ENCODE measurements around the gene ADH1B. TPM values are rescaled to one million over a fixed set of nuclear protein-coding genes. Genes with fewer than 3 reads are reported as not detected.
"Not testable (repeated sequence)": the region's sequence is repeated elsewhere in the genome, so short reads cannot be mapped to it uniquely, and the experiment has no call there.

Gene ADH1B
- total RNA-seq (2014; rRNA removed) (not detected in 2 replicates), Bru-seq, nascent RNA (not detected), BruChase-seq, experiment 1, labeled RNA remaining after a 6-hour chase (not detected), BruChase-seq, experiment 2, labeled RNA remaining after a 2-hour chase (not detected)
- long read RNA-seq = 0 reads

GRCh38 chr4:99321241-99322191, at the start of gene ADH1B:
Gene ADH1B (minus strand): TSS chr4:99321401. CDS start chr4:99321331, 70 bp downstream.
- ChIA-PET POLR2A (ENCODE audit: unreplicated experiment) (no interaction called here), CTCF (no interaction called here)
- H3K4me2 ChIP-seq (ENCODE audit: low read length) = no peak within 1 kb of the TSS

DNA sequence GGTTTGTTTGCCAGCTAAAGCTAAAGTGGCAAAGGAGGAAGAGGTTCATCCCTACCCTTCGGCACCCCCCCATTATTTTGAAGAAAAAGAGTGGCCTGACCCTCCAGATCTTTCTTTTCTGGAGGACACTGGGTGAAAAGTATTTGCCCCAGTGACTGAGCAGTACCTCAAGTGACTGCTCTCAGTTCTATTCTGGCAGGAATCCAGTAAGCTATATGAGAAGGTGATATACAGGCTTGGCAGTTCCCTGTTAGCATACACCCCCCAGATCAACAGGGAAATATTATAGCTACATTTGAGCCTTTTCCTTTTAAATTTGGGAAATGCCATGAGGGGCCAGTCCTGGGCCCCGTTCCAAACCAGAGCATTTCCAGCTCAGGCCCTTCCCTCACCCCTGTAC, 46.6 kb upstream of the ADH1B start:
- H3K27me3 ChIP-seq (ENCODE audit: low read length); H4K20me1 ChIP-seq (ENCODE audit: low read length); H3K4me2 ChIP-seq (ENCODE audit: low read length); H3K4me3 ChIP-seq (ENCODE audit: low read length); intact Hi-C loops (cut with micrococcal nuclease); H2AFZ ChIP-seq (ENCODE audit: low read length); H3K9ac ChIP-seq (ENCODE audit: low read length); H3K9me2 ChIP-seq (replicated peaks; ENCODE audit: low read length); BruUV-seq (replicated peaks); H3K27ac ChIP-seq (ENCODE audit: low read length); H3K36me3 ChIP-seq (ENCODE audit: low read depth, low read length); H3K79me2 ChIP-seq (ENCODE audit: low read length); H3F3A ChIP-seq (ENCODE audit: low read length, unreplicated experiment); H3K4me1 ChIP-seq (ENCODE audit: insufficient read depth, low read length); CTCF ChIA-PET; ATAC-seq; DNase-seq; POLR2A ChIA-PET (ENCODE audit: unreplicated experiment); H3K9me3 ChIP-seq (ENCODE audit: low read length): not testable (repeated sequence)

More at GRCh38 chr4:99321241-99322191, at the start of gene ADH1B:
- BruUV-seq (replicated peaks) = no TSS peak
- H3K79me2 ChIP-seq (ENCODE audit: low read length) = no peaks in the 10 kb centered on the region
- no peaks in the 10 kb centered on the region for H3F3A ChIP-seq (ENCODE audit: low read length, unreplicated experiment)
- H3K9me3 ChIP-seq (ENCODE audit: low read length) = no peaks in the 10 kb centered on the region
- ATAC-seq (no peak), DNase-seq (no peak)
- H3K4me1 ChIP-seq (ENCODE audit: insufficient read depth, low read length) = no peaks in the 10 kb centered on the region
- H3K9me2 ChIP-seq (replicated peaks; ENCODE audit: low read length) = no peaks in the 10 kb centered on the region
- H3K4me3 ChIP-seq (ENCODE audit: low read length) = no peak within 1 kb of the TSS
- H3K27me3 ChIP-seq (ENCODE audit: low read length) = no peaks in the 10 kb centered on the region
- no peak within 1 kb of the TSS for H3K9ac ChIP-seq (ENCODE audit: low read length)
- no peak within 1 kb of the TSS for H2AFZ ChIP-seq (ENCODE audit: low read length)
- no peaks in the 10 kb centered on the region for H4K20me1 ChIP-seq (ENCODE audit: low read length)
- intact Hi-C loops (cut with micrococcal nuclease) = no loop called here
- no peak for TF ChIP-seq EZH2 (IDR thresholded peaks at IDR 0.05; ENCODE audit: low read length, unreplicated experiment)
- TF ChIP-seq, protein P1, sequence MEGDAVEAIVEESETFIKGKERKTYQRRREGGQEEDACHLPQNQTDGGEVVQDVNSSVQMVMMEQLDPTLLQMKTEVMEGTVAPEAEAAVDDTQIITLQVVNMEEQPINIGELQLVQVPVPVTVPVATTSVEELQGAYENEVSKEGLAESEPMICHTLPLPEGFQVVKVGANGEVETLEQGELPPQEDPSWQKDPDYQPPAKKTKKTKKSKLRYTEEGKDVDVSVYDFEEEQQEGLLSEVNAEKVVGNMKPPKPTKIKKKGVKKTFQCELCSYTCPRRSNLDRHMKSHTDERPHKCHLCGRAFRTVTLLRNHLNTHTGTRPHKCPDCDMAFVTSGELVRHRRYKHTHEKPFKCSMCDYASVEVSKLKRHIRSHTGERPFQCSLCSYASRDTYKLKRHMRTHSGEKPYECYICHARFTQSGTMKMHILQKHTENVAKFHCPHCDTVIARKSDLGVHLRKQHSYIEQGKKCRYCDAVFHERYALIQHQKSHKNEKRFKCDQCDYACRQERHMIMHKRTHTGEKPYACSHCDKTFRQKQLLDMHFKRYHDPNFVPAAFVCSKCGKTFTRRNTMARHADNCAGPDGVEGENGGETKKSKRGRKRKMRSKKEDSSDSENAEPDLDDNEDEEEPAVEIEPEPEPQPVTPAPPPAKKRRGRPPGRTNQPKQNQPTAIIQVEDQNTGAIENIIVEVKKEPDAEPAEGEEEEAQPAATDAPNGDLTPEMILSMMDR (conservative IDR thresholded peaks at IDR 0.05; ENCODE audit: low read depth, low read length) = no peak
- no peaks in the 10 kb centered on the region for H3K36me3 ChIP-seq (ENCODE audit: low read depth, low read length)
- H3K27ac ChIP-seq (ENCODE audit: low read length) = no peak within 1 kb of the TSS

GRCh38 chr4:99366491-99366890, 45.3 kb upstream of the ADH1B start:
- Histone ChIP-seq H3K27me3 (ENCODE audit: low read length) (no peaks in the 10 kb centered on the region), H3K9ac (ENCODE audit: low read length) (no peak overlapping the region), H3F3A (ENCODE audit: low read length, unreplicated experiment) (no peaks in the 10 kb centered on the region), H3K36me3 (ENCODE audit: low read depth, low read length) (no peaks in the 10 kb centered on the region), H3K4me3 (ENCODE audit: low read length) (no peak overlapping the region), H4K20me1 (ENCODE audit: low read length) (no peaks in the 10 kb centered on the region), H2AFZ (ENCODE audit: low read length) (no peak overlapping the region), H3K9me3 (ENCODE audit: low read length) (no peaks in the 10 kb centered on the region), H3K79me2 (ENCODE audit: low read length) (no peaks in the 10 kb centered on the region), H3K4me2 (ENCODE audit: low read length) (no peak overlapping the region), H3K27ac (ENCODE audit: low read length) (no peak overlapping the region), H3K9me2 (replicated peaks; ENCODE audit: low read length) (no peaks in the 10 kb centered on the region), H3K4me1 (ENCODE audit: insufficient read depth, low read length) (no peaks in the 10 kb centered on the region)
- no peak for ATAC-seq
- no peak for DNase-seq
- POLR2A ChIA-PET (ENCODE audit: unreplicated experiment) = no interaction called here
- intact Hi-C loops (cut with micrococcal nuclease) = no loop called here
- TF ChIP-seq EZH2 (IDR thresholded peaks at IDR 0.05; ENCODE audit: low read length, unreplicated experiment) = no peak
- CTCF ChIA-PET = no interaction called here
- no TSS peak for BruUV-seq (replicated peaks)
